SK-N-SH treated with all-trans-retinoic acid at 6 μM for 48 hours (cell line): Measurements from ENCODE around the gene IGFL1.
"Not testable (repeated sequence)": the region's sequence is repeated elsewhere in the genome, so short reads cannot be mapped to it uniquely, and the experiment has no call there.

Source experiments
- ARNTL ChIP-seq: fragments of 450-650 bp; formaldehyde crosslinking; IDR thresholded peaks from 2 replicates; pipeline ENCODE4 v1.5.0; 2020; ENCODE audit warnings: low read depth, mild to moderate bottlenecking, moderate library complexity, borderline replicate concordance
- CREB5 ChIP-seq: fragments of 250-450 bp; sonication (Bioruptor Pico); IDR thresholded peaks from 2 replicates; pipeline ENCODE4 v1.5.1; 2020; ENCODE audit warnings: low read depth, mild to moderate bottlenecking, moderate library complexity
- CSRNP3 ChIP-seq: fragments of 250-450 bp; sonication (Bioruptor Pico); IDR thresholded peaks from 2 replicates; pipeline ENCODE4 v1.5.1; 2021; ENCODE audit warnings: mild to moderate bottlenecking, moderate library complexity
- ESRRG ChIP-seq: fragments of 250-450 bp; sonication (Bioruptor Pico); IDR thresholded peaks from 2 replicates; pipeline ENCODE4 v1.6.1; 2021; ENCODE audit warnings: mild to moderate bottlenecking
- PATZ1 ChIP-seq: fragments of 250-450 bp; sonication (Bioruptor Pico); IDR thresholded peaks from 2 replicates; pipeline ENCODE4 v1.8.0; 2020; ENCODE audit warnings: mild to moderate bottlenecking, moderate library complexity, borderline replicate concordance
- RARB ChIP-seq: fragments of 250-450 bp; sonication (Bioruptor Pico); IDR thresholded peaks from 2 replicates; pipeline ENCODE4 v1.8.0; 2021; ENCODE audit warnings: mild to moderate bottlenecking, moderate library complexity
- TCF4 ChIP-seq: fragments of 250-450 bp; sonication (Bioruptor Pico); IDR thresholded peaks from 2 replicates; pipeline ENCODE4 v1.8.0; 2021; ENCODE audit warnings: mild to moderate bottlenecking, moderate library complexity, borderline replicate concordance
- ZC3H10 ChIP-seq: fragments of 250-450 bp; sonication (Bioruptor Pico); IDR thresholded peaks from 2 replicates; pipeline ENCODE4 v1.5.1; 2021; ENCODE audit warnings: mild to moderate bottlenecking, moderate library complexity
- ZFP3 ChIP-seq: fragments of 250-450 bp; sonication (Bioruptor Pico); IDR thresholded peaks from 2 replicates; pipeline ENCODE4 v1.5.0; 2020; ENCODE audit warnings: mild to moderate bottlenecking, moderate library complexity
- ZFP30 ChIP-seq: fragments of 450-650 bp; formaldehyde crosslinking; IDR thresholded peaks from 2 replicates; pipeline ENCODE4 v1.5.0; 2022; ENCODE audit warnings: mild to moderate bottlenecking, moderate library complexity
- ZNF565 ChIP-seq: fragments of 450-650 bp; formaldehyde crosslinking; conservative IDR thresholded peaks from 2 replicates; pipeline ENCODE4 v1.5.0; 2020; ENCODE audit warnings: low read depth, mild to moderate bottlenecking, moderate library complexity
- ZNF70 ChIP-seq: fragments of 450-650 bp; formaldehyde crosslinking; IDR thresholded peaks from 2 replicates; pipeline ENCODE4 v1.5.0; 2020; ENCODE audit warnings: mild to moderate bottlenecking, moderate library complexity
- TF ChIP-seq, protein P1 (sequence below): fragments of 250-450 bp; sonication (Bioruptor Pico); IDR thresholded peaks from 2 replicates; pipeline ENCODE4 v1.5.0; 2020; ENCODE audit warnings: mild to moderate bottlenecking, moderate library complexity

DNA sequence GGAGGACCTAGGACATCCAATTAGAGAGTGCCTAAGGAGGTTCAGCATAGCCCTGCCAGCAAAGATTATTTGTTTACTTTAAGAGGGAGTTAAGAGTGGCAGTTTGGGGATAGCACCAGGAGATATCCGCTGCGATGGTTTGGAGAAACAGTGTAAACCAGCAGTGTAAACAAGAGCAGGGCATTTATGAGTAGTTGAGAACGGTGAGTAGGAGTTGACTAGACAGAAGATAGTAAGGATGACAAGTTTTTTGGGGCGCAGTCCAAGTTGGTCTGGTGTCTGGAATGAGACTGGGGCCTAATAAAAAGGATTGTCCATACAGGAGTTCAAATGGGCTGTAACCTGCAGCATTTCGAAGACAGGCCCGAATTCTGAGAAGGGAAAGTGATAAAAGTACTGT lies 44.4 kb downstream of the IGFL1 start:
- TF ChIP-seq CREB5 (CRISPR knock-in tag); ZFP30 (CRISPR knock-in tag); ARNTL (CRISPR knock-in tag); CSRNP3; ZFP3; ZNF70 (CRISPR knock-in tag); RARB (CRISPR knock-in tag); PATZ1 (CRISPR knock-in tag); ESRRG (CRISPR knock-in tag); ZNF565 (CRISPR knock-in tag); ZC3H10 (CRISPR knock-in tag); TCF4: not testable (repeated sequence)
- TF ChIP-seq, protein P1, sequence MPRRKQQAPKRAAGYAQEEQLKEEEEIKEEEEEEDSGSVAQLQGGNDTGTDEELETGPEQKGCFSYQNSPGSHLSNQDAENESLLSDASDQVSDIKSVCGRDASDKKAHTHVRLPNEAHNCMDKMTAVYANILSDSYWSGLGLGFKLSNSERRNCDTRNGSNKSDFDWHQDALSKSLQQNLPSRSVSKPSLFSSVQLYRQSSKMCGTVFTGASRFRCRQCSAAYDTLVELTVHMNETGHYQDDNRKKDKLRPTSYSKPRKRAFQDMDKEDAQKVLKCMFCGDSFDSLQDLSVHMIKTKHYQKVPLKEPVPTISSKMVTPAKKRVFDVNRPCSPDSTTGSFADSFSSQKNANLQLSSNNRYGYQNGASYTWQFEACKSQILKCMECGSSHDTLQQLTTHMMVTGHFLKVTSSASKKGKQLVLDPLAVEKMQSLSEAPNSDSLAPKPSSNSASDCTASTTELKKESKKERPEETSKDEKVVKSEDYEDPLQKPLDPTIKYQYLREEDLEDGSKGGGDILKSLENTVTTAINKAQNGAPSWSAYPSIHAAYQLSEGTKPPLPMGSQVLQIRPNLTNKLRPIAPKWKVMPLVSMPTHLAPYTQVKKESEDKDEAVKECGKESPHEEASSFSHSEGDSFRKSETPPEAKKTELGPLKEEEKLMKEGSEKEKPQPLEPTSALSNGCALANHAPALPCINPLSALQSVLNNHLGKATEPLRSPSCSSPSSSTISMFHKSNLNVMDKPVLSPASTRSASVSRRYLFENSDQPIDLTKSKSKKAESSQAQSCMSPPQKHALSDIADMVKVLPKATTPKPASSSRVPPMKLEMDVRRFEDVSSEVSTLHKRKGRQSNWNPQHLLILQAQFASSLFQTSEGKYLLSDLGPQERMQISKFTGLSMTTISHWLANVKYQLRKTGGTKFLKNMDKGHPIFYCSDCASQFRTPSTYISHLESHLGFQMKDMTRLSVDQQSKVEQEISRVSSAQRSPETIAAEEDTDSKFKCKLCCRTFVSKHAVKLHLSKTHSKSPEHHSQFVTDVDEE (CRISPR knock-in tag): not testable (repeated sequence)
